Measurements from ENCODE around the gene BFSP2.

GRCh38 chr3:133475245-133476010 is 75.6 kb downstream of the BFSP2 start:
- TF ChIP-seq CTCF (IDR thresholded peaks at IDR 0.05; ENCODE audit: low read length) (no peak), EZH2 (optimal IDR thresholded peaks at IDR 0.05; ENCODE audit: low read depth, low read length) (no peak), EZH2phosphoT487 (IDR thresholded peaks at IDR 0.05; ENCODE audit: low read length) (no peak)

Data from MM.1S (cell line).